Activated CD4-positive, alpha-beta T cell treated with anti-CD3 and anti-CD28 coated beads, Interleukin-2, amount 50 U/mL, for 1 hour (primary cell): ENCODE results near the gene IL11.

Experiments used
- DNase-seq: peaks from one replicate; pipeline ENCODE4 v3.0.0-alpha.2; 2020

The IL11 gene

DNA sequence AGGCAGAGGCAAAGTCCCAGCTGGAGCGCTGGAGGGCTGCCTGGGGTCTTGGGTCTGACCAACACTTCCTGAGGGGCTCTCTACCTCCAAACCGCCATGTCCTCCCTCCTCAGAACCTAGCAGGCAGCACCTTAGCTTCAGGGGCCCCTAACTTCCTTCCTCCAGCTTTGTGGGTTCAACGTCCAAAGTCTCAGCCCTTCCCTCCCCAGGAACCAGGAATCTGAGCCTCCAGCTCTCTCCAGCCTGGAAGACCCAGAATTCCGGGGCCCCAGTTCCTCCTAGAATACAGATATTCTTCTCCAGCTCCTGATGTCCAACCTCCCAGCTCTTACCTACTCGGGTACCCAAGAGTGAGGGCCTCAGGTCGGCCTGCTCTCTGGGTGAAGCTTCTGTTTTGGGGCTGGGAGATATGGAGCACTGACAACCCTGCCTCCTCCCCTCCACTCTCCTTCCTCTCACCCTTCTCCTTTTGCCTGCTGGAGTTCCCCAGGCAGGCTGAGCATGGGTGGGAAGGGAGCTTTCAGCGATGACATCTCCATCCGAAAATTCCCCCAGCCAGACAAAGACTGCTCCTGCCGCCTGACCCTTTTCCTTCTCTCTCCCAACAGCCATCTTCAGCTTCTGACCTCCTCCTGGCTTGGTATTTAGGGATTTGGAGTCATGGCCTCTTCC lies 48.7 kb downstream of the IL11 start:
- no peak for DNase-seq

DNA sequence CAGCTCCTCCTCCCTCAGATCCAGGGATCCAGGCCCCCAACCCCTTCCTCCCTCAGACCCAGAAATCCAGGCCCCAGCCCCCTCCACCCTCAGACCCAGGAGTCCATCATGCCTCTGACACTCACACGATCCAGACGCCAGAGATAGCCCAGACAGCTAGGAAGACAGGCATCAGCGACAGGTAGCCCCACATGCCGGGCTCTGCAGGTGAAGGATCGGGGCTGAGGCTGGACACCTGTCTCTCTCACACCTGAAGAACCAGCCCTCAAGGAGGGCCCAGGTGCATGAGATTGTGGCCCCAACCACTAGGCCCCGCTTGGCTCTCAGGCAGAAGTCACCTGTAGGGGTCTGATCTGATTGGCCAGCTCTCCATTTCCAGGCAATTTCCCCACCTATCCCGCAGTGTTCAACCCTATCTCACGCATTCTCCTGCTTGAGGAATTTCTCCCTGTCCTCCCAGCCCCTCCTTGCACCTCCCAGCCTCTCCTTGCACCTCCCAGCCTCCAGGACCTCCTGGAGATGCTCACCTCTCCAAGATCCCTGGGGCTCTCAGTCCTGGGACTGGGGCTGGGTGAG lies 49.3 kb downstream of the IL11 start:
- no peak for DNase-seq

DNA sequence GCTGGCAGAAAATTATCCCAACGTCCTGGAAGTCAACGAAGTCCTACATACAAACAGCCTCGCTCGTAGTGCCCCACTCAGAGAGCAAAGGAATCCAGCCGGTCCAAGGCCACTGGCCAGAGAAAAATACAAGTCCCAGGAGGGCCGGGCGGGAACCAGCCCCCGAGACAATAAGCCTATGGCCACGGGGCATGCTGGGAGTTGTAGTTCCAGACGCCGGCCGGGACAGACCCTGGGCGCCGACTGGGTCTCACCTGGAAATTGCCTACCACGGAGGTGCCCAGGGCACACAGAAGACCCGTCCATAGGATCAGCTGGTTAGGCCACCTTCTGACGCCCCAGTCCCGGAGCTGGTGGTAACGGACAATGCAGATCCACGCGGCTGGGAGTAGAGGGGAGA lies 50.5 kb downstream of the IL11 start:
- DNase-seq = no peak

DNA sequence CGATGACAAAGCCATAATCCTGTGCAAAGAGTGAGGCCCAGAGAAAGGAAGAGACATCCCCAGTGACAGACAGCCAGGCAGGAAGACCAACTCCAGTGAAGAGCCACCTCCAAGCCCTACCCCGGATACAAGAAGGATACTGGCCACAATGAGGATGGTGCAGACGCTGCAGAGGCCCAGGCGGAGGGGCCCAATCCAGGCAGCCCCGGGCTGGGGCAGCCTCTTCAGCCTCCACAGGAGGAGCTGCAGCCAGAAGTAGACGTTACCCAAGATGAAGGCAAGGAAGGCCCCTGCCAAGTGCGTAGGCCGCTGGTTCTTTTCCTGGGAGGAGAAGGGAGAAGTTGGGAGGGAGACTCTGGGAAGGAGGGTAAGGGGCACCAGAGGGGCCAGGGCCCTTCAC lies 53.6 kb downstream of the IL11 start:
- DNase-seq = no peak

DNA sequence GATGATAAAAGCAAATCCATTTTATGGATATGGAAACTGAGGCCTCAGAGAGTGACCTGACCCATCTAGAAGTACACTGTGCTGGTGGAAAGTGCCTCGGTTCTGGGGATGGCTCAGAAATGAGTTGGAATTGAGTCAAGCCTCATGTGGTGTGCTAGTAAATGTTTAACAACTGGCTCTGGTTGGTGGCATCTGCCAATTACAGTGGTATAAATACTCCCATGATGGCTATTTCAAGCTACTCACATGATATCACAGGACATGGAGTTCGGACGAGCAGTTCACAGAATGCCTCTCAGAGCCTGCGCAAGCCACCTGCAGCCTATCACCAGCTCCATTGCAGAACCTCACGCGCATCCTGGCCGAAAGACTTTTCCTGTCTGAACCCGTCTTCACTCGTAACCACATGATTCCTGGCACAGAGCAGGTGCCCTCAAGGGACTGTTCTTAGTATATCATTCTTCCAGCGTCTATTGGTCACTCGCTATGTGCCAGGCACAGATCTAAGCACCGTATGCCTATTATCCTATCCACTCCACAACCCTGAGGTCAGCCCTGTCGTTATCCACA lies 54.2 kb downstream of the IL11 start:
- no peak for DNase-seq

DNA sequence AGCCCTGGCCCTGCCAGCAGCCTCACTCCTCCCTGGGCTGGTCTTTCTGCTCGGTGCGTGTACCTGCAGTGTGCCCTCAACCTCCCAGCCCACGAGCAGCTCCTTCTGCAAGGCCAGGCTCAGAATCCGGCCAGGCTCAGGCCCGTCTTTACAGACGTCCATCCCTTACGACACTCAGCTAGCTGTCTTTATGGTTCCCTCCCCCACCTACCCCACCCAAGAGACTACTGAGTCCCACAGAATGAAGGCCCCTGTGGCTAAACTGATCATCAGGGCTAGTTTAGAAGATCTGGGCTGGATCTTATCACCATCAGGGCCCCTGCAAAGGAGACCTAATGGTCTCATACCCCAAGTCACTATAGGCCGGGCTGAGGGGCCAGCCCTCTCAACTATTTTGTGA lies 55.9 kb downstream of the IL11 start:
- DNase-seq = no peak
